A673 (cell line): ENCODE data around the gene GATAD2B.

ENCODE experiments used
- EZH2 ChIP-seq: fragments of 200-600 bp; sonication (generic); IDR thresholded peaks from 2 replicates; pipeline ENCODE4 v1.6.1; 2017; ENCODE audit warnings: borderline replicate concordance, low read depth, mild to moderate bottlenecking, mixed read lengths, antibody characterized with exemption, low read length; ENCODE audit not compliant: poor library complexity, severe bottlenecking
- TF ChIP-seq, protein P1 (sequence below): fragments of 300-800, 200-600 bp; sonication (generic); conservative IDR thresholded peaks from 2 replicates; pipeline ENCODE4 v1.5.1; 2017; ENCODE audit warnings: low read depth, mild to moderate bottlenecking, antibody characterized with exemption, low read length, moderate library complexity, mixed read lengths

- TF ChIP-seq, protein P1, sequence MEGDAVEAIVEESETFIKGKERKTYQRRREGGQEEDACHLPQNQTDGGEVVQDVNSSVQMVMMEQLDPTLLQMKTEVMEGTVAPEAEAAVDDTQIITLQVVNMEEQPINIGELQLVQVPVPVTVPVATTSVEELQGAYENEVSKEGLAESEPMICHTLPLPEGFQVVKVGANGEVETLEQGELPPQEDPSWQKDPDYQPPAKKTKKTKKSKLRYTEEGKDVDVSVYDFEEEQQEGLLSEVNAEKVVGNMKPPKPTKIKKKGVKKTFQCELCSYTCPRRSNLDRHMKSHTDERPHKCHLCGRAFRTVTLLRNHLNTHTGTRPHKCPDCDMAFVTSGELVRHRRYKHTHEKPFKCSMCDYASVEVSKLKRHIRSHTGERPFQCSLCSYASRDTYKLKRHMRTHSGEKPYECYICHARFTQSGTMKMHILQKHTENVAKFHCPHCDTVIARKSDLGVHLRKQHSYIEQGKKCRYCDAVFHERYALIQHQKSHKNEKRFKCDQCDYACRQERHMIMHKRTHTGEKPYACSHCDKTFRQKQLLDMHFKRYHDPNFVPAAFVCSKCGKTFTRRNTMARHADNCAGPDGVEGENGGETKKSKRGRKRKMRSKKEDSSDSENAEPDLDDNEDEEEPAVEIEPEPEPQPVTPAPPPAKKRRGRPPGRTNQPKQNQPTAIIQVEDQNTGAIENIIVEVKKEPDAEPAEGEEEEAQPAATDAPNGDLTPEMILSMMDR: no peak
- no peak for TF ChIP-seq EZH2
These were observed 22.5 kb upstream of the GATAD2B start for GRCh38 chr1:153945131-153945794.
